HepG2 (cell line): ENCODE data around the gene RBM47. TPM values are rescaled to one million over a fixed set of nuclear protein-coding genes. Genes with fewer than 3 reads are reported as not detected.

Experiments used
- ATAC-seq: fragments of 200-7000 bp; cut with Tn5 transposase; 3 replicates; pipeline ENCODE4 v1.9.1; 2020; ENCODE audit warnings: mild to moderate bottlenecking, moderate library complexity
- BruUV-seq: library from RNA; stranded (reverse); fragments of 400-500 nt; replicated peaks from 2 replicates; lab custom pipeline; 2021; lab: Mats Ljungman, UMichigan
- CTCF ChIA-PET: fragments of 300-600 bp; formaldehyde crosslinking; extraction: SDS; loops from one replicate; lab custom pipeline; 2021; ENCODE audit warnings: low total read pairs, inconsistent platforms, low intra/inter-chr PET ratio; lab: Yijun Ruan, JAX
- POLR2A ChIA-PET: fragments of 350-600 bp; sonication (Branson Sonifier 250); formaldehyde crosslinking; loops from one replicate; lab custom pipeline; 2020; ENCODE audit warnings: antibody characterized with exemption, inconsistent platforms; lab: Yijun Ruan, JAX
- DNase-seq: peaks from one replicate; pipeline ENCODE4 v3.0.0-alpha.2; 2015; ENCODE audit warnings: low spot score
- FAIRE-seq: peaks from 3 replicates; lab custom pipeline; 2011; peaks lifted over from hg19 to GRCh38; lab: Jason Lieb, UNC
- H2AFZ ChIP-seq: one replicate; pipeline ENCODE4 v1.6.1; 2011; ENCODE audit warnings: low read length, inconsistent platforms
- H3K27ac ChIP-seq: fragments of 300-600 bp; 3 replicates; pipeline ENCODE4 v1.8.0; 2011; ENCODE audit warnings: mixed run types, mild to moderate bottlenecking, mixed read lengths, low read length, inconsistent platforms; ENCODE audit not compliant: insufficient read depth; ENCODE audit errors: extremely low read length
- H3K27me3 ChIP-seq, 2 experiments: fragments of 200-600 bp in 1 of 2; 2 replicates in 1 of 2; 3 replicates in 1 of 2; pipeline versions ENCODE4 v1.6.0 to v1.8.0; 2011; ENCODE audit warnings: low read length in 2 of 2, mild to moderate bottlenecking in 2 of 2, moderate library complexity in 2 of 2, inconsistent platforms in 1 of 2; ENCODE audit not compliant: insufficient read depth in 2 of 2, control insufficient read depth in 1 of 2
- H3K36me3 ChIP-seq, 2 experiments: fragments of 200-600 bp in 1 of 2; replicated peaks in 1 of 2; 2 replicates in 1 of 2; 3 replicates in 1 of 2; pipeline versions ENCODE4 v1.5.1 to v1.8.0; 2011; ENCODE audit warnings: low read length in 2 of 2, inconsistent platforms in 1 of 2; ENCODE audit not compliant: insufficient read depth in 2 of 2, control insufficient read depth in 1 of 2
- H3K4me1 ChIP-seq: 2 replicates; pipeline ENCODE4 v1.5.1; 2012; ENCODE audit warnings: low read length, inconsistent platforms; ENCODE audit not compliant: insufficient read depth
- H3K4me2 ChIP-seq: 2 replicates; pipeline ENCODE4 v1.6.0; 2011; ENCODE audit warnings: low read depth, low read length, inconsistent platforms
- H3K4me3 ChIP-seq, 3 experiments: fragments of 200-600 bp in 1 of 3; sonication (generic), shearing (Covaris generic) in 1 of 3; replicated peaks in 1 of 3; 2 replicates each; pipeline ENCODE4 v1.5.1; 2011 to 2016; ENCODE audit warnings: low read length in 3 of 3, inconsistent platforms in 2 of 3, low read depth in 2 of 3, mild to moderate bottlenecking in 2 of 3, control low read depth in 1 of 3, mixed read lengths in 1 of 3; ENCODE audit not compliant: insufficient read depth in 1 of 3
- H3K79me2 ChIP-seq: one replicate; pipeline ENCODE4 v1.6.1; 2011; ENCODE audit warnings: low read length, inconsistent platforms; ENCODE audit not compliant: insufficient read depth
- H3K9ac ChIP-seq: 2 replicates; pipeline ENCODE4 v1.6.0; 2011; ENCODE audit warnings: mild to moderate bottlenecking, low read depth, low read length, inconsistent platforms; ENCODE audit not compliant: insufficient read depth
- H3K9me3 ChIP-seq: 2 replicates; pipeline ENCODE4 v1.5.1; 2012; ENCODE audit warnings: mild to moderate bottlenecking, low read length
- H4K20me1 ChIP-seq: 2 replicates; pipeline ENCODE4 v1.6.0; 2011; ENCODE audit warnings: inconsistent platforms, mild to moderate bottlenecking, low read length, moderate library complexity; ENCODE audit not compliant: insufficient read depth
- CHCHD3 ChIP-seq: sonication (generic); formaldehyde crosslinking; IDR thresholded peaks from 2 replicates; pipeline ENCODE4 v1.8.0; 2022; ENCODE audit warnings: mild to moderate bottlenecking, missing genetic modification reagents, moderate library complexity
- E2F2 ChIP-seq: sonication (generic); formaldehyde crosslinking; IDR thresholded peaks from 2 replicates; pipeline ENCODE4 v1.4.0; 2020; ENCODE audit warnings: missing genetic modification reagents, borderline replicate concordance
- E2F5 ChIP-seq: sonication (generic); formaldehyde crosslinking; conservative IDR thresholded peaks from 2 replicates; pipeline ENCODE4 v1.4.0; 2020; ENCODE audit warnings: missing genetic modification reagents
- FOXP4 ChIP-seq: sonication (generic); formaldehyde crosslinking; IDR thresholded peaks from 2 replicates; pipeline ENCODE4 v1.4.0; 2020; ENCODE audit warnings: missing genetic modification reagents
- GLI4 ChIP-seq: sonication (generic); formaldehyde crosslinking; IDR thresholded peaks from 2 replicates; pipeline ENCODE4 v1.5.1; 2020; ENCODE audit warnings: missing genetic modification reagents, mild to moderate bottlenecking, moderate library complexity, borderline replicate concordance
- MEF2D ChIP-seq: sonication (generic); formaldehyde crosslinking; IDR thresholded peaks from 2 replicates; pipeline ENCODE4 v1.5.1; 2020; ENCODE audit warnings: mild to moderate bottlenecking, missing genetic modification reagents
- MTF2 ChIP-seq: sonication (generic); formaldehyde crosslinking; IDR thresholded peaks from 2 replicates; pipeline ENCODE4 v1.5.0; 2020; ENCODE audit warnings: missing genetic modification reagents, borderline replicate concordance
- NCOR1 ChIP-seq: fragments of 200-600 bp; sonication (generic); IDR thresholded peaks from 2 replicates; pipeline ENCODE4 v1.7.0; 2017; ENCODE audit warnings: antibody characterized with exemption, low read length, borderline replicate concordance
- PHF5A ChIP-seq: IDR thresholded peaks from one replicate; pipeline ENCODE4 v1.6.1; 2018; ENCODE audit warnings: low read depth, missing genetic modification reagents; ENCODE audit not compliant: unreplicated experiment
- PHF8 ChIP-seq: sonication (generic); formaldehyde crosslinking; IDR thresholded peaks from 2 replicates; pipeline ENCODE4 v1.5.0; 2020; ENCODE audit warnings: missing genetic modification reagents
- POLR2AphosphoS2 ChIP-seq: IDR thresholded peaks from 2 replicates; pipeline ENCODE4 v1.6.1; 2011; ENCODE audit warnings: low read depth, low read length, improper control_type of control experiment
- PRDM4 ChIP-seq: sonication (generic); formaldehyde crosslinking; IDR thresholded peaks from 2 replicates; pipeline ENCODE4 v1.9.0; 2021; ENCODE audit warnings: missing genetic modification reagents, borderline replicate concordance
- PRMT3 ChIP-seq: sonication (generic); formaldehyde crosslinking; IDR thresholded peaks from 2 replicates; pipeline ENCODE4 v1.8.1; 2022; ENCODE audit warnings: low read depth, mild to moderate bottlenecking, moderate library complexity, missing genetic modification reagents, borderline replicate concordance
- SOX5 ChIP-seq: IDR thresholded peaks from 2 replicates; pipeline ENCODE4 v1.6.1; 2016; ENCODE audit warnings: borderline replicate concordance
- ZMYM4 ChIP-seq: sonication (generic); formaldehyde crosslinking; IDR thresholded peaks from 2 replicates; pipeline ENCODE4 v1.8.1; 2023; ENCODE audit warnings: mild to moderate bottlenecking, missing genetic modification reagents
- ZNF17 ChIP-seq: sonication (generic); formaldehyde crosslinking; IDR thresholded peaks from 2 replicates; pipeline ENCODE4 v1.5.0; 2020; ENCODE audit warnings: mild to moderate bottlenecking, missing genetic modification reagents
- ZNF331 ChIP-seq: sonication (generic); formaldehyde crosslinking; IDR thresholded peaks from 2 replicates; pipeline ENCODE4 v1.4.0; 2020; ENCODE audit warnings: missing genetic modification reagents
- ZNF367 ChIP-seq: sonication (generic); formaldehyde crosslinking; IDR thresholded peaks from 2 replicates; pipeline ENCODE4 v1.4.0; 2020; ENCODE audit warnings: missing genetic modification reagents, borderline replicate concordance
- WGBS: methylation state at CpG from one replicate; pipeline ENCODE4 v1.1.6; 2017; ENCODE audit warnings: low lambda C conversion rate; 5-methylcytosine and 5-hydroxymethylcytosine counted together
- in situ Hi-C: cut with HindIII; loops from 2 replicates; pipeline ENCODE4 v1.10.0; 2017; ENCODE audit warnings: low pct_unique_long_range_greater_than_20kb; ENCODE audit not compliant: extremely low pct_ligation_motif_present
- intact Hi-C: fragments of 100-400 bp; cut with micrococcal nuclease; formaldehyde crosslinking; loops from one replicate; pipeline ENCODE4 v1.10.0; 2022; ENCODE audit not compliant: unreplicated experiment
- polyA plus RNA-seq, 8 experiments: library from polyadenylated mRNA; depleted of rRNA in 3 of 8; stranded (reverse) in 7 of 8; unstranded in 1 of 8; fragments of >200 nt; fragmentation: Illumina TruSeq in 4 of 8; extraction: Trizol in 4 of 8; gene quantifications; 2 replicates each; pipeline versions ENCODE4 v1.2.1 to v1.2.3, GENCODE V29; 2011 to 2016; ENCODE audit warnings: low read depth in 4 of 8, missing spikeins in 1 of 8, mixed read lengths in 1 of 8; ENCODE audit not compliant: insufficient read depth in 1 of 8
- total RNA-seq, 5 experiments: library from RNA; depleted of rRNA; stranded (reverse); fragments of >200 nt; fragmentation: Illumina TruSeq; extraction: Trizol; gene quantifications; 2 replicates each; pipeline ENCODE4 v1.2.3, GENCODE V29; 2016; ENCODE audit warnings: low read depth in 1 of 5

The RBM47 gene
- total and polyA plus RNA-seq, 2 of the 13 experiments (the other 11 are each of a cell fraction or from before 2014, with no cell fraction given) = 1.2 to 2.5 TPM

GRCh38 chr4:40596522-40596921 lies 33.1 kb downstream of the RBM47 start (continued):
- TF ChIP-seq E2F2 (CRISPR knock-in tag) = no peak
- TF ChIP-seq, all 625 proteins: peak for 0

GRCh38 chr4:40595981-40596380 lies 33.7 kb downstream of the RBM47 start:
- intact Hi-C loops (no loop called here), in situ Hi-C loops (no loop called here)
- no peak for FAIRE-seq
- peaks cover 8% of the 10 kb centered on the region for H3K4me1 ChIP-seq
- no peaks in the 10 kb centered on the region for H3K79me2 ChIP-seq
- H3K4me2 ChIP-seq = no peak overlapping the region
- BruUV-seq = no TSS peak
- POLR2A ChIA-PET = no interaction called here
- H3K36me3 ChIP-seq = no peaks in the 10 kb centered on the region
- no peak for ATAC-seq
- no peak overlapping the region for H3K4me3 ChIP-seq
- CTCF ChIA-PET = no interaction called here
- H4K20me1 ChIP-seq = no peaks in the 10 kb centered on the region
- no peak overlapping the region for H2AFZ ChIP-seq
- no peaks in the 10 kb centered on the region for H3K9me3 ChIP-seq
- H3K27me3 ChIP-seq = no peaks in the 10 kb centered on the region
- H3K27ac ChIP-seq = no peak overlapping the region
- no peak for DNase-seq
- H3K9ac ChIP-seq = no peak overlapping the region
- 63% methylated on average over 5 of the region's 5 CpGs for WGBS
- TF ChIP-seq ZNF17 (CRISPR knock-in tag) (no peak), PHF5A (CRISPR knock-in tag) (no peak), MEF2D (no peak), ZMYM4 (CRISPR knock-in tag) (no peak), E2F5 (CRISPR knock-in tag) (no peak), NCOR1 (no peak), CHCHD3 (CRISPR knock-in tag) (no peak), PRDM4 (no peak), FOXP4 (CRISPR knock-in tag) (no peak), ZNF367 (CRISPR knock-in tag) (no peak), PRMT3 (no peak), ZNF331 (CRISPR knock-in tag) (no peak), POLR2AphosphoS2 (no peak), GLI4 (no peak), PHF8 (no peak), MTF2 (CRISPR knock-in tag) (no peak), SOX5 (CRISPR knock-in tag) (no peak)
